NCI-H2196 treated with DMSO at 0.1 percent for 48 hours (cell line): Measurements from ENCODE around the gene HOXA3.

ENCODE experiments used
- DNase-seq: peaks from one replicate; lab custom pipeline; 2025; ENCODE audit not compliant: unreplicated experiment; lab: John Stamatoyannopoulos, UW

HOXA3 gene

GRCh38 chr7:27145914-27146412 is 6.4 kb downstream of the HOXA3 start:
- no peak for DNase-seq

DNA sequence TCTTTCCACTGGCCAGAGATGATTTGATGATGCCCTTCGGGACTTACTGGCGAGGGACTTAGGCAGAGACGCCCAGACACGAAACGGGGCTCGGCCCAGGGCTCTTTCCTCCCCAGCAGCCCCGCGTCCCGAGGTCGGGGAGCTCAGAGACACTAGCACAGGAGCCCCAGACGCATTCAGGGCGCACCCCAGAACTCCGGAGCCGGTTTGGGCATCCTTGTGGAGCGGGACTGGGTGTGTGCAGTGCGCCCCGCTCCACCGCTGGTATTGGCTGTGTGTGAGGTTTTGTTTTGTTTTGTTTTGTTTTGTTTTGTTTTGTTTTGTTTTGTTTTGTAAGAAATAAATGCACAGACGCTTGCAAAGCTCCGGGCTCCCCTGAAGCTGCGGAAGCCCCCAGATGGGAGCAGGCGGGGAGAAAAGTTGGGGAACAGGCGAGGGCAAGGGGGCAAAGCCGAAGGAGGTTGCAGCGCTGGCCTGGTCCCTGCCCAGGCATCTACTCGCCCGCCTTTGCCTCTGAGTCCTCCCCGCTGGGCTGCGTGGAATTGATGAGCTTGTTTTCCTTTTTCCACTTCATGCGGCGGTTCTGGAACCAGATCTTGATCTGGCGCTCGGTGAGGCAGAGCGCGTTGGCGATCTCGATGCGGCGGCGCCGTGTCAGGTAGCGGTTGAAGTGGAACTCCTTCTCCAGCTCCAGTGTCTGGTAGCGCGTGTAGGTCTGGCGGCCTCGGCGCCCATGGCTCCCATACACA is 7.0 kb downstream of the HOXA3 start:
- DNase-seq = no peak

DNA sequence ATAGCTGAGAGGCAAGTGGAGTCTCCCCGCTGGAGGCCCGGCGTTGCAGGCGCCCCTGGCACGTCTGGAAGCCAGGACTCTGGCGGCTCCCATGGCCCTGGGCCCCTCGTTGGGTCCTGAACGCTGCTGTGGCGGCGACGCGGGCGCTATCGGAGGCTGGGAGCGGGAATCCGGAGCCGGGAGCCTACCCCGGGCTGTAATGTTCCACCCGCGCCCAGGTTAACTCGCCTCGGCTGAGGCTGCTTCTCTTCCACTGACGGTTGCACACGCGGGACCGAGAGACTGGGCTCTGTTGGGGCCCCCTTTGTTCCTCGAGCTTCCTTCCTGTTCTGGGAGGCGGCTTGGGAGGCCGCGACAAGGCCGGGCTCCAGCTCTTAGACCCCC is 7.6 kb downstream of the HOXA3 start:
- DNase-seq = no peak

GRCh38 chr7:27143950-27144780 is 8.2 kb downstream of the HOXA3 start:
- DNase-seq = no peak

GRCh38 chr7:27143023-27143949 is 9.1 kb downstream of the HOXA3 start, which contains the start of gene HOXA5:
Gene HOXA5, minus strand, starts transcription at chr7:27143681. Its CDS starts 74 bp downstream, at chr7:27143607.
- DNase-seq = peak; percentile 85

DNA sequence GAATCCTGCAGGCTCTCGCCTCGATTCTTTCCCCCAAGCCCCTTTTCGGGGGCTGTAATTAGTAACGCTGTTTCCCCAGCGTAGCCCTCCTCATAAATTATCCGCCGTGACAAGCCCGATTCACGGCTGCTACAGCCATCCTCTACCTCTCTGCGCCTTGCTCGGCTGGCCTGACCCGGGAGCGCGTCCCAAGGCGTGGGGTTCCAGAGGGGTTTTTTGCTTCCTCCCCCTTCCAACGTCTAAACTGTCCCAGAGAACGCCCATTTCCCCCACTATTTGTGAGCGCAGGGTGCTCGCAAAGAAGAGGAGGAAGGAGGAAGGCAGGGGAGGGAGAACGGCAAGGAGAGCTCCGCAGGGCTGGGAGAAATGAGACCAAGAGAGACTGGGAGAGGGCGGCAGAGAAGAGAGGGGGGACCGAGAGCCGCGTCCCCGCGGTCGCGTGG is 9.8 kb downstream of the HOXA3 start:
- DNase-seq = no peak

- no peak for DNase-seq
Observed at GRCh38 chr7:27141923-27142579, 10.3 kb downstream of the HOXA3 start.

DNA sequence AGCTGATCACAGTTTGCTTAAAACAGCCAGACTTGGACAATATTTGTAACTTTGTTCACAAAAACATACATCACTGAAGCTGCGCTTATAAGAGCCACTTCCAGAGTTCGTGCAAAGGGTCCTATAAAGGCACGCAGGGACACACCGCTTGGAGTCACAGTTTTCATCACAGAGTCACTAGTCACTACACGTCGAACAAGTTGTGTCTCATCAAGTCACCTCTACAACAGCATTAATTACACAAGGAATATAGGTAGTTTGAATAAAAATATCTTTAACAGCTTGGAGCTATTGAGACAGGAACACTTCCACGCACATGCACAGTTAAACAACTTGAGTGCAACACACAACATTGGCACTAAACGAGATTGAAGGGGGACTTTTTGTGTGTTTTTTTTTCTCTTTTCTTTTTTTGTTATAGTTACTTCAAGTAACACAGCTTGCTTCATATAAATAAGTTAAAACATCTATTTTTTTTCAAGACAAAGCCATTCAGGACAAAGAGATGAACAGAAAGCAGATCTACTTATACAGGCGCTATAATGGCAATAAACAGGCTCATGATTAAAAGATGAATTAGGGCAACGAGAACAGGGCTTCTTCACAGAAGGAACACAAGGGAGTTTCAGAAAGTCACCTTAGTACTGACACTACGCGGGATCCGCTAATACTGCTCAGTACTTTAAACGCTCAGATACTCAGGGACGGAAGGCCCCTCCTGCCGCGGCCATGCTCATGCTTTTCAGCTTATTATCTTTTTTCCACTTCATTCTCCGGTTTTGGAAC is 11.1 kb downstream of the HOXA3 start:
- no peak for DNase-seq

GRCh38 chr7:27140126-27140857 is 12.1 kb downstream of the HOXA3 start:
- no peak for DNase-seq

GRCh38 chr7:27139334-27140125 is 12.9 kb downstream of the HOXA3 start:
- no peak for DNase-seq

GRCh38 chr7:27138985-27139333 is 13.4 kb downstream of the HOXA3 start:
- no peak for DNase-seq

- DNase-seq = no peak
Observed at GRCh38 chr7:27138472-27138871, 13.9 kb downstream of the HOXA3 start.

GRCh38 chr7:27137640-27138315 is 14.6 kb downstream of the HOXA3 start:
- no peak for DNase-seq

- no peak for DNase-seq
Observed at GRCh38 chr7:27134392-27134791, 18.0 kb downstream of the HOXA3 start.

- DNase-seq = no peak
Observed at GRCh38 chr7:27133409-27134231, 18.8 kb downstream of the HOXA3 start.

- no peak for DNase-seq
Observed at GRCh38 chr7:27132978-27133377, 19.4 kb downstream of the HOXA3 start.

DNA sequence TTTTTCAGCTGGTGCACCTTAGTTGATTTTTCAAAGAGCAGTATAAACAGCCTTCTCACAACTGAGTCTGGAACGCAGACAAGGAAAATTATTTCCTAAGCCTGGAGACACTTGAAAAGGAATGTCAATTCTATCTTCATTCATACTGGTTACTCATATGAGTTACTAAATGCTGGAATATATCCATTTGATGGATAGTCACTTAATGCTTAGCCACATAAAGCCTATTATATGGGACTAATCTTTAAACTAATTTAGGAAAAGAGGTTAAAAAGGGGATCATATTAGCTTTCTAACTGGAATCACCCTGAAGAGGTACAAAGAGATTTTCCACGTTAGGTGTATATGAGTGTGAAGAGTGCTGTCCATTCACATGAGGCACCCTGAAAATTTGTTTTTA is 20.2 kb downstream of the HOXA3 start:
- DNase-seq = no peak
